ENCODE data around the gene AKR1B15. TPM values are rescaled to one million over a fixed set of nuclear protein-coding genes. Genes with fewer than 3 reads are reported as not detected.

AKR1B15 gene
- total RNA-seq, 4 donors from 2014 or later = 0.17 TPM; not detected in 3

GRCh38 chr7:134616611-134617010 lies 67.7 kb downstream of the AKR1B15 start:
- H3K27ac ChIP-seq (replicated peaks in 1 of 4) = no peak overlapping the region
- H3K27me3 ChIP-seq = peaks cover 0 to 1% (median 0%) of the 10 kb centered on the region in 4 donors
- TF ChIP-seq POLR2A (IDR thresholded peaks at IDR 0.05; ENCODE audit: low read depth) = no peak
- TF ChIP-seq CTCF (IDR thresholded peaks at IDR 0.05) = no peak
- no peak for TF ChIP-seq POLR2AphosphoS5 (IDR thresholded peaks at IDR 0.05)
- TF ChIP-seq EP300 (IDR thresholded peaks at IDR 0.05) = no peak
- peaks cover 0 to 9% (median 0%) of the 10 kb centered on the region in 4 donors for H3K4me1 ChIP-seq
- H3K4me3 ChIP-seq = no peak overlapping the region
- no peaks in the 10 kb centered on the region for H3K9me3 ChIP-seq
- 82% methylated on average over 2 of the region's 2 CpGs for WGBS
- H3K36me3 ChIP-seq = no peaks in the 10 kb centered on the region
- DNase-seq (ENCODE audit: extremely low spot score) = no peak
- intact Hi-C loops (cut with DNase I) = no loop called here

GRCh38 chr7:134618756-134619530 lies 70.0 kb downstream of the AKR1B15 start:
- H3K27ac ChIP-seq (replicated peaks in 1 of 4) = no peak overlapping the region
- no peaks in the 10 kb centered on the region for H3K27me3 ChIP-seq
- WGBS = 62% methylated on average over 5 of the region's 5 CpGs
- peaks cover 0 to 4% (median 0%) of the 10 kb centered on the region in 4 donors for H3K4me1 ChIP-seq
- H3K36me3 ChIP-seq = no peaks in the 10 kb centered on the region
- intact Hi-C loops (cut with DNase I) = no loop called here
- H3K4me3 ChIP-seq = no peak overlapping the region
- no peak for TF ChIP-seq EP300 (IDR thresholded peaks at IDR 0.05)
- no peak for TF ChIP-seq POLR2A (IDR thresholded peaks at IDR 0.05; ENCODE audit: low read depth)
- no peak for TF ChIP-seq CTCF (IDR thresholded peaks at IDR 0.05)
- TF ChIP-seq POLR2AphosphoS5 (IDR thresholded peaks at IDR 0.05) = no peak
- no peaks in the 10 kb centered on the region for H3K9me3 ChIP-seq
- no peak for DNase-seq (ENCODE audit: extremely low spot score)

GRCh38 chr7:134619627-134620331 lies 70.9 kb downstream of the AKR1B15 start:
- H3K4me1 ChIP-seq = no peaks in the 10 kb centered on the region
- no peaks in the 10 kb centered on the region for H3K27me3 ChIP-seq
- no peaks in the 10 kb centered on the region for H3K9me3 ChIP-seq
- H3K36me3 ChIP-seq = no peaks in the 10 kb centered on the region
- intact Hi-C loops (cut with DNase I) = no loop called here
- H3K27ac ChIP-seq (replicated peaks in 1 of 4) = no peak overlapping the region
- no peak for DNase-seq (ENCODE audit: extremely low spot score)
- TF ChIP-seq EP300 (IDR thresholded peaks at IDR 0.05) (no peak), POLR2A (IDR thresholded peaks at IDR 0.05; ENCODE audit: low read depth) (no peak), POLR2AphosphoS5 (IDR thresholded peaks at IDR 0.05) (no peak), CTCF (IDR thresholded peaks at IDR 0.05) (no peak)
- 19% methylated on average over 2 of the region's 2 CpGs for WGBS
- H3K4me3 ChIP-seq = no peak overlapping the region

- Histone ChIP-seq H3K4me3 (no peak overlapping the region), H3K4me1 (no peaks in the 10 kb centered on the region), H3K36me3 (no peaks in the 10 kb centered on the region), H3K27ac (replicated peaks in 1 of 4) (no peak overlapping the region), H3K27me3 (peaks cover 0 to 4% (median 0%) of the 10 kb centered on the region in 4 donors), H3K9me3 (no peaks in the 10 kb centered on the region)
- intact Hi-C loops (cut with DNase I) = no loop called here
- no peak for DNase-seq (ENCODE audit: extremely low spot score)
- 71% methylated on average over 7 of the region's 7 CpGs for WGBS
- no peak for TF ChIP-seq POLR2A (IDR thresholded peaks at IDR 0.05; ENCODE audit: low read depth)
- no peak for TF ChIP-seq EP300 (IDR thresholded peaks at IDR 0.05)
- TF ChIP-seq CTCF (IDR thresholded peaks at IDR 0.05) = no peak
- TF ChIP-seq POLR2AphosphoS5 (IDR thresholded peaks at IDR 0.05) = no peak
Observed at GRCh38 chr7:134622303-134622995, 73.5 kb downstream of the AKR1B15 start.

All from esophagus muscularis mucosa (tissue), 4 donors.